Activated naive CD4-positive, alpha-beta T cell treated with anti-CD3 and anti-CD28 coated beads, Interleukin-2, amount 50 U/mL, for 16 hours (primary cell): ENCODE data around the gene FARP2.
A peak's percentile ranks its signal among the peaks of the same experiment; 100 is the strongest.
"Not testable (repeated sequence)": the region's sequence is repeated elsewhere in the genome, so short reads cannot be mapped to it uniquely, and the experiment has no call there.

ENCODE experiments used
- DNase-seq: peaks from one replicate; pipeline ENCODE4 v3.0.0-alpha.2; 2020

Gene FARP2

GRCh38 chr2:241506793-241507429 is 150.8 kb downstream of the FARP2 start:
- DNase-seq = no peak

DNA sequence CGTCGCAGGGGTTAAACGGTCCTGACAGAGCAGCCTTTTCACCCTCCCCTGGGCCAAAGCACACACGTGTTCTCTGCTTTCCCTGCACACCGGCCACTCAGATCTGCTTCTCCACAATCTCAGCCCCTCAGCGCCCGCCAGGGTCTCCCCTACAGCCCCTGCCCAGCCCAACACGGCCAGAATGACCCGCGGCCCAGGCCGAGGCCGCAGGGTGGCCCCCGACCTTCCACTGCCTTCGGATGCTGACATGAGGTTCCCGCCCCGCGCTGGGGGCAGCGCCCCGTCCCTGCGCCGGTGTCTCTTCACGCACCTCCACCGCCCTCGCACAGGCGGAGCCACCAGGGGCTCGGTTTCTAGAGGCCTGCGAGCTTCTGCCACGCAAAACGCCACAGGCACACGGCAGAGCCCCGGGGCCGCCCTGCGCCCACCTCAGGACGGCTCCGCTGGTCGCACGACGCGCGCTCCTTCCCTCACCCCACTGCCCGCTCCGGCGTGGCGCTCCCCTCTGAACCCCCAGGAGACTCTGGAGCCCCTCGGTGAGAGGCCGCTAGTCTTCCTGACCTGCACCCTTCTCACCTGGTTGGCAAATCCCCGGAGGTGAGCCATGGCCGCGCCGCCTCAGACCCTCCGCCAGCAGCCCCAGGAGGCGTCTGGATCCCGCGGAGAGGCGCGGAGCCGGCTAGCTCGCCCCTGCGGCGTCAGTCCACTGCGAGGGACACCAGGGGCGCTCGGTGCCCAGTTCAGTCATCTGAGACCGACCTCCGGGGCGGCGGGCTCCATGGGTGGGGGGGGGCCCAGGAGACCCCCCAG is 151.6 kb downstream of the FARP2 start:
- peak; percentile 46 for DNase-seq

DNA sequence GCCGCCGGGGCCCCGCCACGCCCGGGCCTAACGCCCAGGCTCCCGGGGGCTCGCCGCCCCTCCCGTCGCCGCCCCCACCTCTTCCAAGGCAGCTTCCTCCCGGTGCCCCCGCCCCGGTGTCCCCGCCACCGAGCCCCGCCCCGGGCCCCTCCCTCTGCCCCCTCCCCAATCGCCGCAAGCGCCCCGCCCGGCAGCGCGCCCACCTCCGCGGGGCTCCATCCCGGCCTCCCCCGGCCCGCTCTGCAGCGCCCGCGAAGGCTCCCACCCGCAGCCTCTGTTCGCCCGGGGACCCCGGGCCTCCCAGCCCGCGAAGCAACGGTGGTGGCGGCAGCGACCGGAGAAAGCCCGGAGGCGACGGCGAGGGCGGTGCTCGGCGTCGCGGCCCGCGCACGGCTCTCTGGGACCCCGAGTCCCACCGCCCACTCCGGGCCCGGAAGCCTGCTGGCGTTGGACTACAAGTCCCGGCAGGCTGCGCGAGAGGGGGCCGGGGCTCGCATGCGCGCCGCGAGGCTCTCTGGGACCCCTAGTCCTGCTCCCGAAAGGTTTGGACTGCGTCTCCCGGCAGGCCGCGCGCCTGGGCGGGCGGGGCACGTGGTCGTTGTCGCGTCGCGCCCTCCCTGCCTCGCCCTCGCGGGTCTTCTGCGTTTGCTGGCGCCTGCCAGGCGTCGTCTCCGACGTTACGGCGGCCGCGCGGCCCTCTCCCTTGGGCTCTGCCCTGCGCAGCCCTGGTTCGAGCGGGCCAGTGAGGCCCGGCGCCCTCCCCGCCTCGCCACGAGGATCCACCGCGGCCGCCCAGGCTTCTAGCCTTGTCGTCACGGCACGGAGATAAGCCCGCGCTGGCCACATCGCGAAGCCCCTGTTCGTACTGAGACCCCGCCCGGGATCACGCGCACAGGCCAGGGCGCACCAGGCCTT is 152.4 kb downstream of the FARP2 start, which contains the start of gene STK25:
TSS of gene STK25 (minus strand) at position 345 of the 915 bp plus-strand sequence. CDS start 549 bp downstream, outside the sequence.
- DNase-seq = peak; percentile 98

DNA sequence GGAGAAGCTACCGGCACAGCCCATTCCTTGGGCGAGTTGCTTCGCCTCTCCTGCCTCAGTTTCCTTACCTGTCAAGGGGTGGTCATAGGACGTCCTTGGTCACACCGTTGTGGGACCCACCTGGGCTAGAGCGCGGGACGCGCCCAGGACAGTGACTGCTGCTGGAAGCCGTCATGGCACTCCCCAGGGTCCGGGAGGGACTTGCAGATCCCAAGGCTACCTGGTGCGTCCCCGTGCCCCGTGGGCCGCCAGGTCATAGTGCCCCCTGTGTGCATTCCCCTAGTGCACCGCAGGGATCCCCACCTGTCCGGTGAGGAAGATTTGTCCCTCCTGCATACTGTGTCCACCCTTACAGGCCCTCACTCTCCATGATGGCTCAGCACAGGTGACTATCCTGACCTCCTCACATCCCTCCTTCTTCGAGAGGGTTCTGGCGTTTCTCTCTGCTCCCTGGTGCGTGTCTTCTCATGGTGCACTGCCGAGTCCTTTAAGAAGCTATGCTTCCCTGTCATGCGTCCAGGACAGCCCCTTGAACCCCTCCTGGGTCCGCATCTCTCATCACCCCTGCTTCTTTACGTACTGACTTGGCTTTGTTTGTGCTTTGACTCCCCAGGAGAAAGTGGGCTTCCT is 153.2 kb downstream of the FARP2 start:
- no peak for DNase-seq

- DNase-seq = no peak
Observed at GRCh38 chr2:241511091-241511741, 155.1 kb downstream of the FARP2 start.

DNA sequence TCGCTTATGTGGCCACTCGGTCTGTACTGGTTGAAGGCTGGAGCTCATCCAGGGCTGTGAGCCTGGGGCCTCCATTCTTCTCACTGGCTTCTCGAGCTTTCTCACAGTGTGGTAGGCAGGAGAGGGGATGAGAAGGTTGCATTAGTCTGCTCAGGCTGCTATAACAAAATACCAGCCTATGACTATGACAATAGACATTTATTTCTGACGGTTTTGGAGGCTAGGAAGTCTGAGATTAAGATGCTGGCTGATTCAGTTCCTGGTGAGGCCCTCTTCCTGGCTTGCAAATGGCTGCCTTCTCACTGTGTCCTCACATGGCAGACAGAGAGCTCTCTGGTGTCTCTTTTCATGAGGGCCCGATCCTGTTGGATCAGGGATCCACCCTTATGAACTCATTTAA is 158.5 kb downstream of the FARP2 start:
- no peak for DNase-seq

GRCh38 chr2:241514986-241515737 is 159.1 kb downstream of the FARP2 start:
- no peak for DNase-seq

- DNase-seq = no peak
Observed at GRCh38 chr2:241516520-241516965, 160.5 kb downstream of the FARP2 start.

GRCh38 chr2:241517297-241517696 is 161.2 kb downstream of the FARP2 start:
- no peak for DNase-seq

GRCh38 chr2:241519669-241520068 is 163.6 kb downstream of the FARP2 start:
- no peak for DNase-seq

- no peak for DNase-seq
Observed at GRCh38 chr2:241522477-241522876, 166.4 kb downstream of the FARP2 start.

- not testable (repeated sequence) for DNase-seq
Observed at GRCh38 chr2:241525818-241526780, 170.0 kb downstream of the FARP2 start.

DNA sequence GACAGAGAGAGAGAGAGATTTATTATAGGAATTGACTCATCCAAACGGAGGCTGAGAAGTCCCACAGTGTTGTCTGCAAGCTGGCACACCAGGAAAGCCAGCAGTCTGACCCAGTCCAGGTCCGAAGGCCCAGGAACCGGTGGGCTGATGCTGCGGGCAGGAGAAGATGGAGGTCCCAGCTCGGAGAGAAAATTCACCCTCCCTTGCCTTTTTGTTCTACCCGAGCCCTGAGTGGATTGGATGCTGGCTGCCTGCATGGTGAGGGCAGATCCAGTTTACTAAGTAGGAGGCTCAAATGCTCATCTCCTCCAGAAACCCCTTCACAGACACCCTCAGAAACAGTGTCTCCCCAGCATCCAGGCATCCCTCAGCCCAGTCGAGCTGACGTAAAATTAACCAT is 174.5 kb downstream of the FARP2 start:
- no peak for DNase-seq

DNA sequence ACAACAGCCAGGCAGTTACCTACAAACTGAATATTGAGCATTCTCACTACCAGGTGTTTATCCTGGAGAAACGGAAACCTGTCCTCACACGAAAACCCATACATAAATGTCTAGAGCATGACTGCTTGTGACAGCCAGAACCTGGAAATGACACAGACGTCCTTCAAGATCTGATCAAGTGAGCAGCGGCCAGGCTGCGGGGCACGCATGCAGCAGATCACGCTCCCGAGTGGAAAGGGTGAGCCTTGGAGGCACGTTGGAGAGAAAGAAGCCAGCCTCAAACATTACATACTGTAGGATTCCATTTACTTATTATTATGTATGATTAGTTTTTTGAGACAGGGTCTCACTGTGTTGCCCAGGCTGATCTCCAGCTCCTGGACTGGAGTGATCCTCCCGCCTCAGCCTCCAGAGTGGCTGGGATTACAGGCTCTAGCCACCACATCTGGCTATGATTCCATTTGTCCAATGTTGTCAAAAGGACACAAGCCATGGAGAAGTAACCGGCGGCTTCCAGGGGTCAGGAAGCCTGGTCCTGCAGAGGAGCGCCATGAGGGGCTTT is 175.2 kb downstream of the FARP2 start:
- no peak for DNase-seq

GRCh38 chr2:241532168-241532567 is 176.1 kb downstream of the FARP2 start:
- no peak for DNase-seq

DNA sequence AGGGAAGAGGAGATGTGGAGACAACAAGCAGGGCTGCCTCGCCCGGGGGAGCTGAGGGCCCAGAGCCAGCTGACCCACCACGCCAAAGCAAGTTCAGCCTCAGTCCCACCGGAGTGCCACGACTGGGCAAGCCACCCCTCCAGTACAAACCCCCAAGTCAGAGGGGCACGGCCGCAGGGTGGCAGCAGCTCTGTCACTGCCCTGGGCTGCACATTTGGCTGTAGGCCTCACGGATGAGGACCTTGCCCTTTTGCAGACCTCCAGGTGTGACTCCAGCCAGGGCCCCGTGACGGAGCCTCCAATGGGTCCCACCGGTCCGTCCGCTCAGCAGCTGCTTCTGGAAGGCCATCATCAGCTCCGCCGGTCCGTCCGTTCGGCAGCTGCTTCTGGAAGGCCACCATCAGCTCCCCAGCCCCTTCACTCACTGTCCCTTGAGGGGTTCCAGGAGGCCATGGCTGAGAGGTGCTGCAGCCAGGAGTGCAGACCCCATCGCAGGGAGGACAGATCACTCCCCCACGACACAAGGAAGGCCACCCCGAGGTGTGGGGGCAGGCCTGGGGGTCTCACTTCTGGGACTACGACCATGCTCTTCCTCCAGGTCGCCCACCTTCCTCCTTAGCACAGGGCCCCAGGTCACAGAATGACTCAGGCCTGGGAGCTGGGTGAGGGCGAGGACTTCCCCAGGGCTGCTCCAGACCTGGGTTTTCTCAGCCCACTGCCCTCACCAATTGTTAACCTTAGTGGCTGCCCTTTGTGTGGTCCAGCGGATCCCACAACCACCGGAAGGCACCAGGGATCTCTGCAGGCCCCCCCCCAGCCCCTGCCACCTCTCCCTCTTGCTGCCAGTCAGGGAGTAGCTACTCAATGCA is 176.9 kb downstream of the FARP2 start:
- DNase-seq = no peak

DNA sequence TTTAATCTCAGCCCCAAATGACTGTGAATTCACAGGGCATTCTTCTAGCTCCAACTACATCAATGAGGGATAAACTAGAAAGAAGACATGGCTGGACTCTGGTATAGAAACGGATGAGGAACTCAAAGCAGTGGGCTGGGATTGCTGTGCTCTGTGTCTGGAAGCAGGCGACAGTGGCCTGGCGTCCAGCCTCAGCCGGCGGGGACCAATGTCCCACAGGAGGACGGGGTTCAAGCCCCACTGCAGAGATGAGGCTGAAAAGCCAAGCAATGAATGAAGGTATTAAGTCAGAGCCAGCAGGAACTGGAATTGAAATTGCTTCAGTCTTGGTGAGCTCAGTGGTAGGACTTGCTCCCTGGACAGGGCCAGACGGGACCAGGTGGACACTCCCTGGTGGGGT is 178.2 kb downstream of the FARP2 start:
- DNase-seq = no peak

- DNase-seq = no peak
Observed at GRCh38 chr2:241534701-241535375, 178.8 kb downstream of the FARP2 start.
